Thyroid gland (tissue), 4 donors: ENCODE measurements around the gene JAKMIP2.
"Not testable (repeated sequence)": the region's sequence is repeated elsewhere in the genome, so short reads cannot be mapped to it uniquely, and the experiment has no call there.

Experiments used
- CTCF ChIP-seq, 6 experiments: fragments of 200-600 bp in 3 of 6; fragments of 450-650 bp in 3 of 6; sonication (generic) in 3 of 6; IDR thresholded peaks; one replicate each; pipeline ENCODE4 v1.5.1; 2016 to 2019; ENCODE audit warnings: antibody characterized with exemption in 6 of 6, mild to moderate bottlenecking in 2 of 6, inconsistent platforms in 1 of 6, moderate library complexity in 1 of 6
- POLR2A ChIP-seq, 2 donors: fragments of 450-650 bp; IDR thresholded peaks; one replicate each; pipeline ENCODE4 v1.6.1; 2017; ENCODE audit warnings: antibody characterized with exemption in 2 of 2, mild to moderate bottlenecking in 2 of 2, moderate library complexity in 1 of 2

GRCh38 chr5:147827017-147827416, 44.5 kb upstream of the JAKMIP2 start:
- not testable (repeated sequence) for TF ChIP-seq CTCF, POLR2A (IDR thresholded peaks at IDR 0.05)
